Muscle layer of colon (tissue), 2 donors: ENCODE measurements around the gene NAB2.

Source experiments
- H3K27ac ChIP-seq: one replicate; pipeline ENCODE4 v1.7.0; 2013; ENCODE audit warnings: low read depth, mild to moderate bottlenecking, low read length, moderate library complexity
- H3K27me3 ChIP-seq, 2 donors: one replicate each; pipeline ENCODE4 v1.7.0; 2013; ENCODE audit warnings: low read length in 2 of 2, mild to moderate bottlenecking in 2 of 2; ENCODE audit not compliant: insufficient read depth in 2 of 2, control insufficient read depth in 1 of 2
- H3K36me3 ChIP-seq: one replicate; pipeline ENCODE4 v1.7.0; 2013; ENCODE audit warnings: mild to moderate bottlenecking, low read length; ENCODE audit not compliant: insufficient read depth
- H3K4me1 ChIP-seq: one replicate; pipeline ENCODE4 v1.7.0; 2013; ENCODE audit warnings: mild to moderate bottlenecking, low read length; ENCODE audit not compliant: insufficient read depth
- H3K4me3 ChIP-seq, 2 donors: one replicate each; pipeline ENCODE4 v1.7.0; 2013; ENCODE audit warnings: low read length in 2 of 2, low read depth in 1 of 2, mild to moderate bottlenecking in 1 of 2, moderate library complexity in 1 of 2
- H3K9ac ChIP-seq: one replicate; pipeline ENCODE4 v1.7.0; 2013; ENCODE audit warnings: low read length
- H3K9me3 ChIP-seq: one replicate; pipeline ENCODE4 v1.7.0; 2013; ENCODE audit warnings: mild to moderate bottlenecking, low read length
- donor health status: abdominal sarcoma.
- donor health status: Adenocarcinoma of cecum.

The NAB2 gene

DNA sequence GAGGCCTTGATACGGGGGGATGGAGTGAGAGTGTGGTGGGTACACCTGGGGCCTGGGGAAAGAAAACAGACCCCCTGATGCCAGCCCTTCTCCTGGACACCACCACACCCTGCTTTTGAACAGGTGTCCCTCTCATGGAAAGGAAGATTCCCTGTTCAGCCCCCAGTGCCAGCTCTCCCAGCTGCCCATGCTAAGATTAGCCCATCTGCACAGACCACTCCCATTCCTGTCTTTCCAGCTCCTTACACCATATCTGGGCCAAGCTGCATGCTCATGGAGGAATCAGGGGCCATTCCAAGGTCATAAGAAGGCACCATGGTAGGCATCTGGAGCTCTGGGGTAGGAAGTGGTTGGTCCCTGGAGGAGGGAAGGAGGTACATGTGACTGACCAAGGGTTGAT lies 9.6 kb downstream of the NAB2 start:
- H3K9ac ChIP-seq = no peak overlapping the region
- no peak overlapping the region for H3K27ac ChIP-seq
- H3K4me1 ChIP-seq = peaks cover 15% of the 10 kb centered on the region
- no peaks in the 10 kb centered on the region for H3K27me3 ChIP-seq
- peaks cover 75% of the 10 kb centered on the region for H3K36me3 ChIP-seq
- H3K9me3 ChIP-seq = no peaks in the 10 kb centered on the region
- H3K4me3 ChIP-seq = no peak overlapping the region

DNA sequence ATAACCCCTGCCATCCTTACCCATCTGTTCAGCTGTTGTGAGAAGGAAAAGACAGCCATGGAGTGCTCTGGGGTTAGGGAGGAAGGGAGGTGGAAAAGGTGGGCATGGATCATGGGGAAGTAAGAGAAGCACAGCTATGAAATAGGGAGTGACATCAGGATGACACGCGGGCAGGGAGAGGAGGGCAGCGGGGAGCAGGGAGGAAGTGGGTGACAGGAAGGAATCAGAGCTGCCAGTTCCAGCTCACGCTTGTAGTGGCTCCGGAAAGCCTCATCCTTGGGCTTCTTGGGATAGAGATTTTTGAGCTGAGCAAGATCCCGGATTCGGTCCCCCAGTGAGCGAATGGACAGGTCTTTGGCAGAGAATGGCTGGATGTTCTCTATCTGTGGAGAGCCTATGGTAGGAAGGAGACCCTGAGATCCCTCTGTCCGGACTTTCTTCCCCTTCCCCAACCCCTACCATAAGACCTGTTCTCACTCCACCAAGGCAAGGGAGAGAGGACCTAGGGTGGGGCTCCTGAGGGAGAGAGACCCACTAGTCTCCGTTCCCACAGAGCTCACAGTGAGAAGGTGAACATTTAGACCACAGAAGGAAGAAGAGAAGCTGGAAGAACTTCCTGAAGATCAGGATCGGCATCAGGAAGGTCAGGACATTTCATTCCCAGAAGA lies 10.3 kb downstream of the NAB2 start:
- H3K4me3 ChIP-seq = no peak overlapping the region
- no peak overlapping the region for H3K27ac ChIP-seq
- H3K9me3 ChIP-seq = no peaks in the 10 kb centered on the region
- H3K27me3 ChIP-seq = no peaks in the 10 kb centered on the region
- peaks cover 9% of the 10 kb centered on the region for H3K4me1 ChIP-seq
- no peak overlapping the region for H3K9ac ChIP-seq
- H3K36me3 ChIP-seq = peaks cover 78% of the 10 kb centered on the region

GRCh38 chr12:57099766-57100165 lies 10.9 kb downstream of the NAB2 start:
- Histone ChIP-seq H3K9ac (no peak overlapping the region), H3K36me3 (peaks cover 78% of the 10 kb centered on the region), H3K4me1 (peaks cover 3% of the 10 kb centered on the region), H3K9me3 (no peaks in the 10 kb centered on the region), H3K27me3 (no peaks in the 10 kb centered on the region), H3K4me3 (no peak overlapping the region), H3K27ac (no peak overlapping the region)

- Histone ChIP-seq H3K9me3 (no peaks in the 10 kb centered on the region), H3K27me3 (no peaks in the 10 kb centered on the region), H3K4me1 (no peaks in the 10 kb centered on the region), H3K9ac (no peak overlapping the region), H3K4me3 (no peak overlapping the region), H3K36me3 (peaks cover 78% of the 10 kb centered on the region), H3K27ac (no peak overlapping the region)
These were observed 13.2 kb downstream of the NAB2 start for GRCh38 chr12:57101892-57102695.

GRCh38 chr12:57103856-57104255 lies 14.9 kb downstream of the NAB2 start:
- peaks cover 15% of the 10 kb centered on the region for H3K4me1 ChIP-seq
- no peak overlapping the region for H3K9ac ChIP-seq
- no peak overlapping the region for H3K27ac ChIP-seq
- H3K36me3 ChIP-seq = peaks cover 73% of the 10 kb centered on the region
- no peak overlapping the region for H3K4me3 ChIP-seq
- no peaks in the 10 kb centered on the region for H3K27me3 ChIP-seq
- no peaks in the 10 kb centered on the region for H3K9me3 ChIP-seq

- H3K9ac ChIP-seq = no peak overlapping the region
- H3K36me3 ChIP-seq = peaks cover 68% of the 10 kb centered on the region
- peaks cover 18% of the 10 kb centered on the region for H3K4me1 ChIP-seq
- H3K9me3 ChIP-seq = no peaks in the 10 kb centered on the region
- no peaks in the 10 kb centered on the region for H3K27me3 ChIP-seq
- H3K4me3 ChIP-seq = no peak overlapping the region
- H3K27ac ChIP-seq = no peak overlapping the region
These were observed 15.5 kb downstream of the NAB2 start for GRCh38 chr12:57104292-57104910.

- Histone ChIP-seq H3K27ac (no peak overlapping the region), H3K9ac (no peak overlapping the region), H3K9me3 (no peaks in the 10 kb centered on the region), H3K27me3 (no peaks in the 10 kb centered on the region), H3K4me1 (peaks cover 25% of the 10 kb centered on the region), H3K4me3 (no peak overlapping the region), H3K36me3 (peaks cover 60% of the 10 kb centered on the region)
These were observed 16.3 kb downstream of the NAB2 start for GRCh38 chr12:57105011-57105753.

GRCh38 chr12:57106021-57106708 lies 17.3 kb downstream of the NAB2 start:
- no peaks in the 10 kb centered on the region for H3K27me3 ChIP-seq
- peaks cover 26% of the 10 kb centered on the region for H3K4me1 ChIP-seq
- no peak overlapping the region for H3K9ac ChIP-seq
- H3K9me3 ChIP-seq = no peaks in the 10 kb centered on the region
- no peak overlapping the region for H3K4me3 ChIP-seq
- H3K27ac ChIP-seq = peak overlapping the region; percentile 16
- H3K36me3 ChIP-seq = peaks cover 57% of the 10 kb centered on the region

GRCh38 chr12:57107456-57108155 lies 18.7 kb downstream of the NAB2 start:
- Histone ChIP-seq H3K9ac (no peak overlapping the region), H3K36me3 (peaks cover 50% of the 10 kb centered on the region), H3K27ac (no peak overlapping the region), H3K4me1 (peaks cover 33% of the 10 kb centered on the region), H3K27me3 (no peaks in the 10 kb centered on the region), H3K4me3 (no peak overlapping the region), H3K9me3 (no peaks in the 10 kb centered on the region)

GRCh38 chr12:57109207-57110103 lies 20.5 kb downstream of the NAB2 start:
- H3K9me3 ChIP-seq = no peaks in the 10 kb centered on the region
- H3K27ac ChIP-seq = peak overlapping the region; percentile 89
- H3K9ac ChIP-seq = peak overlapping the region; percentile 92
- no peaks in the 10 kb centered on the region for H3K27me3 ChIP-seq
- H3K4me1 ChIP-seq = peaks cover 34% of the 10 kb centered on the region
- peak overlapping the region; percentile 70 to 82 for H3K4me3 ChIP-seq
- H3K36me3 ChIP-seq = peaks cover 38% of the 10 kb centered on the region
